Adrenal gland (tissue), 12 donors: ENCODE data around the gene TSC22D2. TPM values are rescaled to one million over a fixed set of nuclear protein-coding genes. Genes with fewer than 3 reads are reported as not detected.

Experiments
- DNase-seq, 7 donors: peaks; one replicate each; pipeline ENCODE4 v3.0.0-alpha.2; 2019 to 2020
- H3K27ac ChIP-seq, 5 donors: fragments of 200-600 bp; sonication (generic) in 4 of 5; 1 replicate in 3 of 5; 2 replicates in 2 of 5; pipeline versions ENCODE4 v1.5.1 to v1.8.0; 2016 to 2020; ENCODE audit warnings: mild to moderate bottlenecking in 1 of 5
- H3K27me3 ChIP-seq: fragments of 200-600 bp; 2 replicates; pipeline ENCODE4 v1.8.0; 2021
- H3K36me3 ChIP-seq, 2 donors: fragments of 200-600 bp; replicated peaks in 1 of 2; 1 replicate in 1 of 2; 2 replicates in 1 of 2; pipeline versions ENCODE4 v1.5.1 to v1.8.0; 2018 to 2022
- H3K4me1 ChIP-seq, 2 donors: fragments of 200-600 bp; replicated peaks in 1 of 2; 1 replicate in 1 of 2; 2 replicates in 1 of 2; pipeline versions ENCODE4 v1.5.1 to v1.8.0; 2018 to 2021
- H3K4me3 ChIP-seq, 4 donors: fragments of 200-600 bp; sonication (generic) in 3 of 4; one replicate each; pipeline ENCODE4 v1.5.1; 2016 to 2018
- H3K9me3 ChIP-seq, 3 donors: fragments of 200-600 bp; sonication (generic) in 1 of 3; replicated peaks in 1 of 3; 1 replicate in 2 of 3; 2 replicates in 1 of 3; pipeline versions ENCODE4 v1.5.1 to v1.8.0; 2016 to 2021
- POLR2A ChIP-seq, 2 donors: fragments of 450-650 bp; IDR thresholded peaks; one replicate each; pipeline ENCODE4 v1.6.1; 2017; ENCODE audit warnings: antibody characterized with exemption in 2 of 2, mild to moderate bottlenecking in 2 of 2, moderate library complexity in 1 of 2
- WGBS, 4 donors: extraction: QIAGEN DNeasy Blood & Tissue Kit in 2 of 4; methylation state at CpG; one replicate each; pipeline versions ENCODE4 v1.1.5 to v1.1.7; 2013 to 2017; 5-methylcytosine and 5-hydroxymethylcytosine counted together
- intact Hi-C, 2 donors: fragments of 100-400 bp; cut with DNase I; formaldehyde crosslinking; loops; one replicate each; pipeline versions ENCODE4 v1.14.1 to v1.15.0; 2022 to 2023
- polyA plus RNA-seq, 3 donors: library from polyadenylated mRNA; stranded (reverse); fragments of 200-250 nt in 2 of 3; fragments of 350-450 nt in 1 of 3; fragmentation: Illumina TruSeq in 1 of 3; extraction: RNeasy Lipid Tissue Mini Kit (QIAGEN cat#74804) in 1 of 3; gene quantifications; one replicate each; pipeline ENCODE4 v1.2.3, GENCODE V29; 2013 to 2014
- total RNA-seq, 9 donors: library from RNA; depleted of rRNA in 4 of 9; stranded (reverse); fragments of >200 nt in 4 of 9; fragments of 120-200 nt in 1 of 9; fragmentation: NEBNext Ultra II Directional in 1 of 9; extraction: Animal tissue kit (Norgen Biotek cat#: 25700) in 1 of 9; gene quantifications; one replicate each; pipeline versions ENCODE4 v1.1.0 to v1.2.4, GENCODE V29; 2013 to 2023
- TF ChIP-seq, protein P1 (sequence below), 6 experiments: fragments of 450-650 bp in 4 of 6; fragments of 200-600 bp in 2 of 6; sonication (generic) in 1 of 6; IDR thresholded peaks; 1 replicate in 5 of 6; 2 replicates in 1 of 6; pipeline versions ENCODE4 v1.5.1 to v1.8.0; 2016 to 2021; ENCODE audit warnings: antibody characterized with exemption in 6 of 6, mild to moderate bottlenecking in 2 of 6, moderate library complexity in 1 of 6
- donor health status: healthy with polysubstance abuse.
- donor health status: Bipolar disorder and iron deficiency.
- donor health status: DM: yes; HTN: yes; CAD: no.
- donor health status: DM: no; HTN: no; CAD: no.
- donor health status: DM: no; HTN: no; CAD: no.
- donor health status: DM: yes; HTN: yes; CAD: no.

The TSC22D2 gene
- total and polyA plus RNA-seq, 12 donors = 8.3 to 22.6 (median 17.6) TPM

DNA sequence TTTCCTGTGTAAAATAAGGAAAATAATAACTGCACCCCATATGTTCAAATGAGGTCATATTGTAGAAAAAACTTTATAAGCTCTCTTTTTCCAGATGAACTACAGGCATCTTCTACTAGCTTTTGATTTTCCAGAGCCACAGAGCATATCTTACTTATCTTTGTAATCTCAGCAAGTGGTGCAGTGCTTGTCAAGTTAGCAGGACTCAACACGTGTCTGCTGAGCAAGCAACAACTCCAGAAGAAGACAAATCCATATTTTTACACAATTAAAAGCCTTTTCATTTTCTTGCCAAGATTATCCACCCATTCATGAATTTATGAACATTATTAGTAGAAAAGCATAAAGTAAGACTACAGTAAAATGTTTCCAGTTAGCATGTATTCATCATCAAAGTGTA, 14.4 kb upstream of the TSC22D2 start:
- intact Hi-C loops = no loop called here
- Histone ChIP-seq H3K27ac (no peak overlapping the region), H3K4me3 (no peak overlapping the region), H3K36me3 (no peaks in the 10 kb centered on the region), H3K9me3 (no peaks in the 10 kb centered on the region), H3K4me1 (no peaks in the 10 kb centered on the region), H3K27me3 (no peaks in the 10 kb centered on the region)
- no peak for DNase-seq
- 69 to 79% (median 75%) methylated on average over 1 of the region's 1 CpG for WGBS, 4 donors
- TF ChIP-seq POLR2A (IDR thresholded peaks at IDR 0.05) = no peak
- TF ChIP-seq, protein P1, sequence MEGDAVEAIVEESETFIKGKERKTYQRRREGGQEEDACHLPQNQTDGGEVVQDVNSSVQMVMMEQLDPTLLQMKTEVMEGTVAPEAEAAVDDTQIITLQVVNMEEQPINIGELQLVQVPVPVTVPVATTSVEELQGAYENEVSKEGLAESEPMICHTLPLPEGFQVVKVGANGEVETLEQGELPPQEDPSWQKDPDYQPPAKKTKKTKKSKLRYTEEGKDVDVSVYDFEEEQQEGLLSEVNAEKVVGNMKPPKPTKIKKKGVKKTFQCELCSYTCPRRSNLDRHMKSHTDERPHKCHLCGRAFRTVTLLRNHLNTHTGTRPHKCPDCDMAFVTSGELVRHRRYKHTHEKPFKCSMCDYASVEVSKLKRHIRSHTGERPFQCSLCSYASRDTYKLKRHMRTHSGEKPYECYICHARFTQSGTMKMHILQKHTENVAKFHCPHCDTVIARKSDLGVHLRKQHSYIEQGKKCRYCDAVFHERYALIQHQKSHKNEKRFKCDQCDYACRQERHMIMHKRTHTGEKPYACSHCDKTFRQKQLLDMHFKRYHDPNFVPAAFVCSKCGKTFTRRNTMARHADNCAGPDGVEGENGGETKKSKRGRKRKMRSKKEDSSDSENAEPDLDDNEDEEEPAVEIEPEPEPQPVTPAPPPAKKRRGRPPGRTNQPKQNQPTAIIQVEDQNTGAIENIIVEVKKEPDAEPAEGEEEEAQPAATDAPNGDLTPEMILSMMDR (IDR thresholded peaks at IDR 0.05) = no peak

GRCh38 chr3:150394606-150395005, 13.5 kb upstream of the TSC22D2 start:
- intact Hi-C loops = no loop called here
- H3K27ac ChIP-seq = no peak overlapping the region
- no peaks in the 10 kb centered on the region for H3K4me1 ChIP-seq
- no peak overlapping the region for H3K4me3 ChIP-seq
- H3K36me3 ChIP-seq = no peaks in the 10 kb centered on the region
- WGBS, 4 donors = 88 to 94% (median 91%) methylated on average over 2 of the region's 2 CpGs
- no peak for TF ChIP-seq POLR2A (IDR thresholded peaks at IDR 0.05)
- TF ChIP-seq, protein P1 (IDR thresholded peaks at IDR 0.05) = no peak
- no peaks in the 10 kb centered on the region for H3K9me3 ChIP-seq
- no peaks in the 10 kb centered on the region for H3K27me3 ChIP-seq
- no peak for DNase-seq

- no peaks in the 10 kb centered on the region for H3K4me1 ChIP-seq
- H3K36me3 ChIP-seq = no peaks in the 10 kb centered on the region
- WGBS, 4 donors = 0 to 100% (median 43%) methylated on average over 1 of the region's 1 CpG
- H3K27me3 ChIP-seq = no peaks in the 10 kb centered on the region
- no peak overlapping the region for H3K4me3 ChIP-seq
- DNase-seq = no peak
- no peak overlapping the region for H3K27ac ChIP-seq
- TF ChIP-seq, protein P1 (IDR thresholded peaks at IDR 0.05) = no peak
- TF ChIP-seq POLR2A (IDR thresholded peaks at IDR 0.05) = no peak
- intact Hi-C loops = no loop called here
- no peaks in the 10 kb centered on the region for H3K9me3 ChIP-seq
Measured at GRCh38 chr3:150396491-150396890, 11.6 kb upstream of the TSC22D2 start.

- Histone ChIP-seq H3K27ac (no peak overlapping the region), H3K4me1 (no peaks in the 10 kb centered on the region), H3K4me3 (no peak overlapping the region), H3K36me3 (no peaks in the 10 kb centered on the region), H3K9me3 (no peaks in the 10 kb centered on the region), H3K27me3 (no peaks in the 10 kb centered on the region)
- intact Hi-C loops = no loop called here
- TF ChIP-seq, protein P1 (IDR thresholded peaks at IDR 0.05) = no peak
- TF ChIP-seq POLR2A (IDR thresholded peaks at IDR 0.05) = no peak
- WGBS, 4 donors = 71 to 82% (median 79%) methylated on average over 3 of the region's 3 CpGs
- DNase-seq = no peak
Measured at GRCh38 chr3:150396956-150397550, 11.0 kb upstream of the TSC22D2 start.
